ENCODE measurements around the gene ODF2. TPM values are rescaled to one million over a fixed set of nuclear protein-coding genes. Genes with fewer than 3 reads are reported as not detected.
"Not testable (repeated sequence)": the region's sequence is repeated elsewhere in the genome, so short reads cannot be mapped to it uniquely, and the experiment has no call there.

The ODF2 gene
- total and polyA plus RNA-seq, 2 experiments from 2014 or later, result 17.5 to 26.9 TPM

- not testable (repeated sequence) for ATAC-seq, H3K9me3 Mint-ChIP-seq
Observed at GRCh38 chr9:128503415-128503825, 47.6 kb downstream of the ODF2 start.

DNA sequence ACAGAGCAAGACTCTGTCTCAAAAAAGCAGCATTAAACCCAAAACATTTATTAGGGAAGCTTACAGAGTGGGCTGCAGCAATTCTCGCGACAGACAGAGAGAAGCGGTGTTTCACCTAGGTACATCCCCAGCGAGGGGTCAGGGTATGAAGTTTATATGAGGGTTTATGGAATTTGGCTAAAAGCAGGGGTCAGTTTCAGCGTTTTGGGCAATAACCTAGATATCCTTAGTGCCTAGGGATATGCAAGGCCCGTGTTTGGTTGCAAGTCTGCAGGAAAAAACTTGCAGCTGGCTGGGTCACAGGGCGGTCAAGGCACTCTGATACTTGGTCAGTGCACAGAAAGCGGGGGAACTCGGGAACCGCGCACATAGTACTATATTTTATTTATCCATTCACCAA is 48.1 kb downstream of the ODF2 start:
- Mint-ChIP-seq H3K36me3 (ENCODE audit: low read depth) (peaks cover 6% of the 10 kb centered on the region; the same call in 2 of the 3 replicates), H3K4me1 (peaks cover 4% of the 10 kb centered on the region; the same call in 2 of the 3 replicates), H3K9me3 (no peaks in the 10 kb centered on the region), H3K27ac (no peak overlapping the region), H3K4me3 (peak overlapping the region; percentile 100), H3K27me3 (ENCODE audit: insufficient read depth, low read depth, poor library complexity) (no peaks in the 10 kb centered on the region)
- DNase-seq (ENCODE audit: low spot score) (peak; percentile 40), ATAC-seq (peak; percentile 29)
- Histone ChIP-seq H3K36me3 (ENCODE audit: insufficient read depth) (no peaks in the 10 kb centered on the region), H3F3A (replicated peaks; ENCODE audit: low read depth) (peaks cover 7% of the 10 kb centered on the region; the same call in 1 of the 2 replicates), H4K20me1 (replicated peaks; ENCODE audit: insufficient read depth) (peaks cover 6% of the 10 kb centered on the region; the same call in 1 of the 2 replicates), H3K79me2 (replicated peaks; ENCODE audit: insufficient read depth) (peaks cover 5% of the 10 kb centered on the region; the same call in 1 of the 2 replicates), H3K27me3 (ENCODE audit: insufficient read depth) (no peaks in the 10 kb centered on the region), H3K4me3 (peak overlapping the region; percentile 92), H3K4me2 (peak overlapping the region; percentile 95), H2AFZ (peak overlapping the region; percentile 56), H3K4me1 (ENCODE audit: insufficient read depth) (peaks cover 8% of the 10 kb centered on the region; the same call in 1 of the 2 replicates), H3K27ac (ENCODE audit: low read depth) (no peak overlapping the region), H3K9me2 (ENCODE audit: insufficient read depth) (no peaks in the 10 kb centered on the region)
- TF ChIP-seq CTCF (conservative IDR thresholded peaks at IDR 0.05; ENCODE audit: low read depth in 2 of 2) (no peak), NANOG (IDR thresholded peaks at IDR 0.05; ENCODE audit: borderline replicate concordance) (no peak), ZNF114 (CRISPR knock-in tag; IDR thresholded peaks at IDR 0.05) (no peak), CREB1 (CRISPR knock-in tag; IDR thresholded peaks at IDR 0.05; ENCODE audit: low read depth) (no peak), EZH2 (IDR thresholded peaks at IDR 0.05; ENCODE audit: low read depth, unreplicated experiment) (no peak), ZNF462 (CRISPR knock-in tag; IDR thresholded peaks at IDR 0.05) (no peak)
- TF ChIP-seq, protein P1, sequence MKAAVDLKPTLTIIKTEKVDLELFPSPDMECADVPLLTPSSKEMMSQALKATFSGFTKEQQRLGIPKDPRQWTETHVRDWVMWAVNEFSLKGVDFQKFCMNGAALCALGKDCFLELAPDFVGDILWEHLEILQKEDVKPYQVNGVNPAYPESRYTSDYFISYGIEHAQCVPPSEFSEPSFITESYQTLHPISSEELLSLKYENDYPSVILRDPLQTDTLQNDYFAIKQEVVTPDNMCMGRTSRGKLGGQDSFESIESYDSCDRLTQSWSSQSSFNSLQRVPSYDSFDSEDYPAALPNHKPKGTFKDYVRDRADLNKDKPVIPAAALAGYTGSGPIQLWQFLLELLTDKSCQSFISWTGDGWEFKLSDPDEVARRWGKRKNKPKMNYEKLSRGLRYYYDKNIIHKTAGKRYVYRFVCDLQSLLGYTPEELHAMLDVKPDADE (IDR thresholded peaks at IDR 0.05), result no peak

More at GRCh38 chr9:128503415-128503825, 47.6 kb downstream of the ODF2 start:
- not testable (repeated sequence) for H3K36me3 Mint-ChIP-seq (ENCODE audit: low read depth); H3K27me3 ChIP-seq (ENCODE audit: insufficient read depth); H3K4me1 ChIP-seq (ENCODE audit: insufficient read depth); H3K27ac Mint-ChIP-seq; H3K36me3 ChIP-seq (ENCODE audit: insufficient read depth); H3K4me1 Mint-ChIP-seq; H3K27me3 Mint-ChIP-seq (ENCODE audit: insufficient read depth, low read depth, poor library complexity); H4K20me1 ChIP-seq (replicated peaks; ENCODE audit: insufficient read depth); H3K79me2 ChIP-seq (replicated peaks; ENCODE audit: insufficient read depth); H3K27ac ChIP-seq (ENCODE audit: low read depth); DNase-seq (ENCODE audit: low spot score); H3K9me2 ChIP-seq (ENCODE audit: insufficient read depth); H3F3A ChIP-seq (replicated peaks; ENCODE audit: low read depth)
- Histone ChIP-seq H2AFZ (peak overlapping the region; percentile 56), H3K4me3 (peak overlapping the region; percentile 92), H3K4me2 (peak overlapping the region; percentile 95)
- H3K4me3 Mint-ChIP-seq, result peak overlapping the region; percentile 100; the same call in 2 of the 3 replicates

Data from GM23338 (cell line).